Measurements from ENCODE around the gene RALGAPA2.

The RALGAPA2 gene

DNA sequence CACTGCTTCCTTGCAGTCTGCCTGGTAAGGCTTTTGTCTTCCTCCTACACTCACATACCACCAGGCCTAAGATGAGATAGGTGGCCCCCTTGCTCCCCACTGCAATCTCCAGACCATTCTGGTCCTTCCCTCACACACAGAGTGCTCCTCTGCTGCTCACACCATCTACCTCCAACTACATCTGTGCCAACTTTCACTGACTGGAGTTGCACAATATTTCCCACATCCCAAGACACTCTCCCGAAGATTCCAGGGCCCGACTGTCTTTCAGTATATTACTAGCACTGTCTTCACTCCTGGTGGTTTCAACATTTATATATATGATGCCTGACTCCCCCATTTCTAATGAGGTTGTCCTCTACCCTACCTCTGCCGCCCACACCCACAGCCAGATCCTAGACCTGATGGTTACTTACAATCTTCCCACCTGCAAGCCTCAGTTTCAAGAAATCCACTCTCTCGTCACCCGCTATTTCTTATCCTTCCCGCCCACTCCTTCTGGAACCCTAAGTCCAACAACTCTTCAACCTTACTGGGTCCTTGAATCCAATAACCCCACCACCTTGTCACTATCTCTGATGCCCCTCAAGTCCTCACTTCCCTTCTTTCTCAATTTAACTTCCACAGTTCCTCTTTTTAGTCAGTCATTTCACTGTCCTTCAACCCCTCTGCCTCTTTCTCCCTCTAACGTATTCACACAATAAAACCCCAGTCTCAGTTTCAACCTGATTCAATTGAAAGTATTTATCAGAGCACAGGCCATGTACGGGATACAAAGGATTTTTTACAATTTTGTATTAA is 21.6 kb downstream of the RALGAPA2 start:
- ATAC-seq, result no peak
- TF ChIP-seq CSDC2 (CRISPR knock-in tag; IDR thresholded peaks at IDR 0.05), result no peak
- no peak for TF ChIP-seq ZNF8 (CRISPR knock-in tag; IDR thresholded peaks at IDR 0.05)
- no peak for TF ChIP-seq TCF4 (CRISPR knock-in tag; IDR thresholded peaks at IDR 0.05; ENCODE audit: borderline replicate concordance)
- no peak for TF ChIP-seq GLIS3 (CRISPR knock-in tag; IDR thresholded peaks at IDR 0.05)
- no peak for TF ChIP-seq ZC3H10 (CRISPR knock-in tag; IDR thresholded peaks at IDR 0.05)
- no peak for TF ChIP-seq CSRNP3 (CRISPR knock-in tag; IDR thresholded peaks at IDR 0.05)
- TF ChIP-seq ISL1 (CRISPR knock-in tag; IDR thresholded peaks at IDR 0.05), result no peak
- no peak for TF ChIP-seq OSR1 (CRISPR knock-in tag; IDR thresholded peaks at IDR 0.05)

- TF ChIP-seq TSHZ2 (CRISPR knock-in tag; IDR thresholded peaks at IDR 0.05) (no peak), ARNTL (CRISPR knock-in tag; IDR thresholded peaks at IDR 0.05; ENCODE audit: borderline replicate concordance, low read depth) (no peak), CREB5 (CRISPR knock-in tag; IDR thresholded peaks at IDR 0.05; ENCODE audit: low read depth) (no peak), BACH2 (CRISPR knock-in tag; IDR thresholded peaks at IDR 0.05; ENCODE audit: borderline replicate concordance) (no peak), CSRNP3 (CRISPR knock-in tag; IDR thresholded peaks at IDR 0.05) (no peak), ZNF8 (CRISPR knock-in tag; IDR thresholded peaks at IDR 0.05) (no peak), ZC3H10 (CRISPR knock-in tag; IDR thresholded peaks at IDR 0.05) (no peak), ZFP3 (CRISPR knock-in tag; IDR thresholded peaks at IDR 0.05) (no peak), ZNF565 (CRISPR knock-in tag; conservative IDR thresholded peaks at IDR 0.05; ENCODE audit: low read depth) (no peak), TCF4 (CRISPR knock-in tag; IDR thresholded peaks at IDR 0.05; ENCODE audit: borderline replicate concordance) (no peak), SNAI2 (CRISPR knock-in tag; IDR thresholded peaks at IDR 0.05) (no peak), GLIS3 (CRISPR knock-in tag; IDR thresholded peaks at IDR 0.05) (no peak), CSDC2 (CRISPR knock-in tag; IDR thresholded peaks at IDR 0.05) (no peak), ISL1 (CRISPR knock-in tag; IDR thresholded peaks at IDR 0.05) (no peak), ZNF70 (CRISPR knock-in tag; IDR thresholded peaks at IDR 0.05) (no peak), PPARA (CRISPR knock-in tag; IDR thresholded peaks at IDR 0.05; ENCODE audit: borderline replicate concordance) (no peak), ZFP30 (CRISPR knock-in tag; IDR thresholded peaks at IDR 0.05) (no peak), RARB (CRISPR knock-in tag; IDR thresholded peaks at IDR 0.05) (no peak)
- TF ChIP-seq, protein P1, sequence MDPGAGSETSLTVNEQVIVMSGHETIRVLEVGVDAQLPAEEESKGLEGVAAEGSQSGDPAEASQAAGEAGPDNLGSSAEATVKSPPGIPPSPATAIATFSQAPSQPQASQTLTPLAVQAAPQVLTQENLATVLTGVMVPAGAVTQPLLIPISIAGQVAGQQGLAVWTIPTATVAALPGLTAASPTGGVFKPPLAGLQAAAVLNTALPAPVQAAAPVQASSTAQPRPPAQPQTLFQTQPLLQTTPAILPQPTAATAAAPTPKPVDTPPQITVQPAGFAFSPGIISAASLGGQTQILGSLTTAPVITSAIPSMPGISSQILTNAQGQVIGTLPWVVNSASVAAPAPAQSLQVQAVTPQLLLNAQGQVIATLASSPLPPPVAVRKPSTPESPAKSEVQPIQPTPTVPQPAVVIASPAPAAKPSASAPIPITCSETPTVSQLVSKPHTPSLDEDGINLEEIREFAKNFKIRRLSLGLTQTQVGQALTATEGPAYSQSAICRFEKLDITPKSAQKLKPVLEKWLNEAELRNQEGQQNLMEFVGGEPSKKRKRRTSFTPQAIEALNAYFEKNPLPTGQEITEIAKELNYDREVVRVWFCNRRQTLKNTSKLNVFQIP (CRISPR knock-in tag; IDR thresholded peaks at IDR 0.05; ENCODE audit: borderline replicate concordance, low read depth), result no peak
- TF ChIP-seq, protein P2, sequence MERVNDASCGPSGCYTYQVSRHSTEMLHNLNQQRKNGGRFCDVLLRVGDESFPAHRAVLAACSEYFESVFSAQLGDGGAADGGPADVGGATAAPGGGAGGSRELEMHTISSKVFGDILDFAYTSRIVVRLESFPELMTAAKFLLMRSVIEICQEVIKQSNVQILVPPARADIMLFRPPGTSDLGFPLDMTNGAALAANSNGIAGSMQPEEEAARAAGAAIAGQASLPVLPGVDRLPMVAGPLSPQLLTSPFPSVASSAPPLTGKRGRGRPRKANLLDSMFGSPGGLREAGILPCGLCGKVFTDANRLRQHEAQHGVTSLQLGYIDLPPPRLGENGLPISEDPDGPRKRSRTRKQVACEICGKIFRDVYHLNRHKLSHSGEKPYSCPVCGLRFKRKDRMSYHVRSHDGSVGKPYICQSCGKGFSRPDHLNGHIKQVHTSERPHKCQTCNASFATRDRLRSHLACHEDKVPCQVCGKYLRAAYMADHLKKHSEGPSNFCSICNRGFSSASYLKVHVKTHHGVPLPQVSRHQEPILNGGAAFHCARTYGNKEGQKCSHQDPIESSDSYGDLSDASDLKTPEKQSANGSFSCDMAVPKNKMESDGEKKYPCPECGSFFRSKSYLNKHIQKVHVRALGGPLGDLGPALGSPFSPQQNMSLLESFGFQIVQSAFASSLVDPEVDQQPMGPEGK (CRISPR knock-in tag; IDR thresholded peaks at IDR 0.05; ENCODE audit: borderline replicate concordance), result no peak
- ATAC-seq, result no peak
Observed at GRCh38 chr20:20687319-20687718, 25.1 kb downstream of the RALGAPA2 start.
